ENCODE results near the gene PPP3CA. TPM values are rescaled to one million over a fixed set of nuclear protein-coding genes. Genes with fewer than 3 reads are reported as not detected.
A peak's percentile ranks its signal among the peaks of the same experiment; 100 is the strongest.

Gene PPP3CA
- total and polyA plus RNA-seq, 7 donors, result 11.8 to 47.7 (median 26.2) TPM

DNA sequence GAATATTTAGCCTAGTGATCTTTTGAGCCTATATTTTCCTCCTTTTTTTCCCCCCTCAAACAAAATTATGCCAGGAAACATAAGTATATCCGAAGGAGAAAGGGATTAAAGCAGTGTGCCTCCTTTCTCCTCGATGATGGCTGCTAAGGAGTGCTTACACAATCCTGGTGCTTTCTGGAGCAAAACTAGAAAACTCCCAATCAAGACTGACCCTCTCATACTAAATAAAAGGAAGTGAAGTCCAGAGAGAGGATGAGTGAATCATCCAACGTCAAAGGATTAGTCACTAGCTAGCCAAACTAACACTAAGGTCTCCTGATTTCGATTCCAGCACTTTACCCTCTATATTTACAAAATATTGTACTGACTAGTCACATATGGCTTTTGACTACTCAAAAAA, 146.8 kb downstream of the PPP3CA start:
- WGBS, 2 donors, result 51 to 57% methylated on average over 4 of the region's 4 CpGs
- H3K4me1 ChIP-seq, result peaks cover 0 to 45% (median 17%) of the 10 kb centered on the region in 4 donors
- peak overlapping the region in 1 of 4 donors; percentile 50 for H3K27ac ChIP-seq
- intact Hi-C loops (cut with DNase I), result no loop called here
- H3K9me3 ChIP-seq, result no peaks in the 10 kb centered on the region
- no peak for DNase-seq
- no peaks in the 10 kb centered on the region for H3K27me3 ChIP-seq
- no peak for TF ChIP-seq EP300 (IDR thresholded peaks at IDR 0.05)
- TF ChIP-seq POLR2A (IDR thresholded peaks at IDR 0.05), result no peak
- peak in 1 of 4 donors; percentile 53 for TF ChIP-seq POLR2AphosphoS5 (IDR thresholded peaks at IDR 0.05)
- TF ChIP-seq, protein P1, sequence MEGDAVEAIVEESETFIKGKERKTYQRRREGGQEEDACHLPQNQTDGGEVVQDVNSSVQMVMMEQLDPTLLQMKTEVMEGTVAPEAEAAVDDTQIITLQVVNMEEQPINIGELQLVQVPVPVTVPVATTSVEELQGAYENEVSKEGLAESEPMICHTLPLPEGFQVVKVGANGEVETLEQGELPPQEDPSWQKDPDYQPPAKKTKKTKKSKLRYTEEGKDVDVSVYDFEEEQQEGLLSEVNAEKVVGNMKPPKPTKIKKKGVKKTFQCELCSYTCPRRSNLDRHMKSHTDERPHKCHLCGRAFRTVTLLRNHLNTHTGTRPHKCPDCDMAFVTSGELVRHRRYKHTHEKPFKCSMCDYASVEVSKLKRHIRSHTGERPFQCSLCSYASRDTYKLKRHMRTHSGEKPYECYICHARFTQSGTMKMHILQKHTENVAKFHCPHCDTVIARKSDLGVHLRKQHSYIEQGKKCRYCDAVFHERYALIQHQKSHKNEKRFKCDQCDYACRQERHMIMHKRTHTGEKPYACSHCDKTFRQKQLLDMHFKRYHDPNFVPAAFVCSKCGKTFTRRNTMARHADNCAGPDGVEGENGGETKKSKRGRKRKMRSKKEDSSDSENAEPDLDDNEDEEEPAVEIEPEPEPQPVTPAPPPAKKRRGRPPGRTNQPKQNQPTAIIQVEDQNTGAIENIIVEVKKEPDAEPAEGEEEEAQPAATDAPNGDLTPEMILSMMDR (IDR thresholded peaks at IDR 0.05), result no peak
- no peaks in the 10 kb centered on the region for H3K36me3 ChIP-seq
- no peak overlapping the region for H3K4me3 ChIP-seq

DNA sequence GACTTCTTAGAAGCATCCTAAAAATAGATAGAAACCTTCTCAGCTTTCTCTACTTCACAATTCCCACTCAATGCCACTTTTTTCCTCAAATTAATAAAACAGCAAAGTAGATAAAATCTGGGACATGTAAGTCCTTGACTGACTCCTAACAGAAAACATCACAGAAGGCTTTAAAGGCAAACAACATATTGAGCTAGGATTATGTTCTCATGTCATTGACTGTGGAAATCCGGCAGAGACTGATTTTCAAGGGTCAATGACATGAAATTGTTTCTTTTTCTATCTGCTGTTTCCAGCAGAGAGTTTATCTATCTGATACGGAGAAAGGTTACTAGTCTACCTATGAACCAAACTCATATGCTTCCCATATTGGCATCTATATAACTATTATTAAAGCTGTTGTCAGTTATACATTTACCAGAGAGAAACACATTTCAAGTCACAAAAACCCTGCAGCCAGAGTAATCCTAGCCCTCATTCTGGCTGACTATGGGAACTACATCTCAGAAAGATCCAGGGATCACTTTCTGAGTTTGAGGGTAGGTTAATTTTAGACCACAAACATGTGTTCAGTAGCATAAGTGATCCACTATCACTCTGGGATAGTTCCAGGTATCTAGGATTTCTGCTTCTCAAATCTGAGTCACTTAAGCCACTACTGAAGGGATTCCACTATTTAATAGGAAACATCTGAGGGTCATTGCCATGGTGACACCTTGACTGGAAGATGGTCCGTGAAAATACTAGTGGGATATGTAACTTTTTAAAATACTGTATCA, 147.6 kb downstream of the PPP3CA start:
- no peak for DNase-seq
- no peaks in the 10 kb centered on the region for H3K36me3 ChIP-seq
- H3K4me3 ChIP-seq, result no peak overlapping the region
- 47 to 54% methylated on average over 3 of the region's 3 CpGs for WGBS, 2 donors
- no peaks in the 10 kb centered on the region for H3K9me3 ChIP-seq
- peak overlapping the region in 1 of 4 donors; percentile 50 for H3K27ac ChIP-seq
- peaks cover 0 to 45% (median 17%) of the 10 kb centered on the region in 4 donors for H3K4me1 ChIP-seq
- TF ChIP-seq EP300 (IDR thresholded peaks at IDR 0.05) (no peak), POLR2AphosphoS5 (IDR thresholded peaks at IDR 0.05) (no peak), POLR2A (IDR thresholded peaks at IDR 0.05) (no peak)
- TF ChIP-seq, protein P1 (IDR thresholded peaks at IDR 0.05), result no peak
- no peaks in the 10 kb centered on the region for H3K27me3 ChIP-seq
- intact Hi-C loops (cut with DNase I), result no loop called here

DNA sequence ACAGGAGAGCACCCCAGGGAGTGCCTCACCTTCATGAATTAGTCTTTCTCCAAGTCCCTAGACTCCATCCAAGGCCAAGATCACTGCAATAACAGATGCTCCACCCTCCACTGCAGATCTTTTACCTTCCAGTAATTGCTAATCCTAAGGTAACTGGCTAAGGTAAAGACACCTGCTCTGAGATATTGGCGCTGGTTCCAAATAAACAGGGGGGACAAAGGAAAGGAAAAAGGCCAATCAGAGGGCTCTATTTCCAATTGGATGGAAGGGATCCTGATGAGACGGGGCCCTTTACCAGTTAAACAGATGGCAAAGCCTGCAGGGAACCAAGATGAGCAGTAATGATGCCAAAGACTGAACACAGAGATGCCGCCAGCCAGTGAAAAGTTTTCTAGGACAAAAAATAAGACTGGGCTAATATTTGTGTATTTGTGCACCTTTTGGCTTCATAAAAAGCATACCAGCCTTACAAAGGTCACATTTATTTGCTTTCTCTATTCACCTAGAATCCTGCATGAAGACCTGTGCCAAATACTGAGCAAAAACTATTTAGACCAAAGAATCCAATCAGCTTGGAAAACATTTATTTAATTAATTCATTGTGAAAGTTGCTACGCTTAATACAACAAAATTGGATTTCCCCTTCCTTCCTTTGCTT, 148.5 kb downstream of the PPP3CA start:
- 60 to 84% methylated on average over 4 of the region's 4 CpGs for WGBS, 2 donors
- DNase-seq, result no peak
- H3K27ac ChIP-seq, result no peak overlapping the region
- peaks cover 0 to 45% (median 17%) of the 10 kb centered on the region in 4 donors for H3K4me1 ChIP-seq
- TF ChIP-seq POLR2AphosphoS5 (IDR thresholded peaks at IDR 0.05), result no peak
- no peak for TF ChIP-seq EP300 (IDR thresholded peaks at IDR 0.05)
- TF ChIP-seq, protein P1 (IDR thresholded peaks at IDR 0.05), result no peak
- intact Hi-C loops (cut with DNase I), result no loop called here
- no peaks in the 10 kb centered on the region for H3K27me3 ChIP-seq
- no peak overlapping the region for H3K4me3 ChIP-seq
- no peaks in the 10 kb centered on the region for H3K36me3 ChIP-seq
- H3K9me3 ChIP-seq, result no peaks in the 10 kb centered on the region

DNA sequence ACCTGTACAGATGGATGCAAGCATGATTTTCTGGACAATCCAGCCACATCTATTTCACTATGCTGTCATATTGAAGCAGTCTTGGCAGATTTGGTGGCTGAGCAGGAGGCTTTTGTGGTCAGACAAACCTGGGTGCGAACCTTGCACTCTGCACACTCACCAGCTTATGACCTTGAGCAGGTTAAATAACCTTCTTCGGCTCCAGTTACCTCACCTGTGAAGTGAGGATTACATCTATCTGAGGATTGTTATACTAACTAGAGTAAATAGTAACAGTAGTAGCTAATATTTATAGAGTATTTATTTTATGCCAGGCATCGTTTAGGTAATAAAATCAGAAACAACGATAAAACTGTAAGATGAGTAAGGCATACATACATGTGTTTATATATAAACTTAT, 150.0 kb downstream of the PPP3CA start:
- H3K4me3 ChIP-seq, result no peak overlapping the region
- no peaks in the 10 kb centered on the region for H3K27me3 ChIP-seq
- intact Hi-C loops (cut with DNase I), result no loop called here
- no peak for DNase-seq
- TF ChIP-seq EP300 (IDR thresholded peaks at IDR 0.05), result no peak
- TF ChIP-seq POLR2AphosphoS5 (IDR thresholded peaks at IDR 0.05), result no peak
- TF ChIP-seq POLR2A (IDR thresholded peaks at IDR 0.05), result no peak
- TF ChIP-seq, protein P1 (IDR thresholded peaks at IDR 0.05), result no peak
- no peaks in the 10 kb centered on the region for H3K9me3 ChIP-seq
- H3K36me3 ChIP-seq, result no peaks in the 10 kb centered on the region
- peaks cover 0 to 51% (median 18%) of the 10 kb centered on the region in 4 donors for H3K4me1 ChIP-seq
- WGBS, 2 donors, result 60 to 85% methylated on average over 4 of the region's 4 CpGs
- no peak overlapping the region for H3K27ac ChIP-seq
